GM12872 (cell line): ENCODE data around the gene FRMD4A.

Experiments used
- TF ChIP-seq, protein P1 (sequence below): IDR thresholded peaks from 3 replicates; pipeline ENCODE4 v1.5.1; 2011; ENCODE audit warnings: low read depth, mild to moderate bottlenecking, low read length, moderate library complexity; ENCODE audit not compliant: insufficient read depth

Gene FRMD4A

DNA sequence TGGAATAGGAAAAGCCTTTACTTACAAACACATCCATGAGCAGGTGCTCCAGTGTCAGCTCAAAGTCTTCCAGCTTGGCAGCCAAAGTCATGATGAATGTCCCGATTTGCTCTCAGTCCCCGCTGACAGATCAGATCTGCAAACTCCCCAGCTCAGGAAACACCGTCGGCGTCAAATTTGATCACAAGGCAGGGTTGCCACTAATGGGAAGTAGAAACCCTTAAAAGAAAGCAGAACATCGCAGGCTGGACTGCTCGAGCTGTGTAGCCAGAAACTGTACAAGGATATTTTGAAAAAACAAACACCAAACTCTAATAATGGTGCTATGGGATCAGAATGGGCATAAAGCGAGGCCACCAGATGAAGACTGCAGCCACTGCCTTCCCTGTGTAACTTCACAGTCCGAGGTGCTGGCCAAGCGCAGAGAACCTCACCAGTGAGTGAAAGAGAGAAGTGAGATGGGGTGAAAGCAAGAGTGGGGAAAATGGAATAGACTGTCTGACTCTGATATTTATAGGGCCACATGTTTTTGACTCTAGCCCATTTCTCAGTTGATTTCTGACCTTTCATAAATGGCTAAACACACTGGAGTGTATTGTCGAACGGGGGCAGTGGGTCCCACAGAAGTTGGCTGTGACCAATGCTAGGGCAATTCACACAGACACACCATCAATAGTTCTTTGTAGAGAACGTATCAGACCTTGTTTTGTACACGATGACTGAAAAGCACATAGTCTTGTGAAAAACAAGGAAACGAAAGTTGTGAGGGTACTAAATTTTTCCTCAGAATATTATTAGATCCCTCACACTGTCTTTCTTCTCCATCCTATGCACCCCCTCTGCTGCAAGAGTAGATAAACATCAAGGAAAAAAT, 306.2 kb downstream of the FRMD4A start:
- TF ChIP-seq, protein P1, sequence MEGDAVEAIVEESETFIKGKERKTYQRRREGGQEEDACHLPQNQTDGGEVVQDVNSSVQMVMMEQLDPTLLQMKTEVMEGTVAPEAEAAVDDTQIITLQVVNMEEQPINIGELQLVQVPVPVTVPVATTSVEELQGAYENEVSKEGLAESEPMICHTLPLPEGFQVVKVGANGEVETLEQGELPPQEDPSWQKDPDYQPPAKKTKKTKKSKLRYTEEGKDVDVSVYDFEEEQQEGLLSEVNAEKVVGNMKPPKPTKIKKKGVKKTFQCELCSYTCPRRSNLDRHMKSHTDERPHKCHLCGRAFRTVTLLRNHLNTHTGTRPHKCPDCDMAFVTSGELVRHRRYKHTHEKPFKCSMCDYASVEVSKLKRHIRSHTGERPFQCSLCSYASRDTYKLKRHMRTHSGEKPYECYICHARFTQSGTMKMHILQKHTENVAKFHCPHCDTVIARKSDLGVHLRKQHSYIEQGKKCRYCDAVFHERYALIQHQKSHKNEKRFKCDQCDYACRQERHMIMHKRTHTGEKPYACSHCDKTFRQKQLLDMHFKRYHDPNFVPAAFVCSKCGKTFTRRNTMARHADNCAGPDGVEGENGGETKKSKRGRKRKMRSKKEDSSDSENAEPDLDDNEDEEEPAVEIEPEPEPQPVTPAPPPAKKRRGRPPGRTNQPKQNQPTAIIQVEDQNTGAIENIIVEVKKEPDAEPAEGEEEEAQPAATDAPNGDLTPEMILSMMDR, result no peak

DNA sequence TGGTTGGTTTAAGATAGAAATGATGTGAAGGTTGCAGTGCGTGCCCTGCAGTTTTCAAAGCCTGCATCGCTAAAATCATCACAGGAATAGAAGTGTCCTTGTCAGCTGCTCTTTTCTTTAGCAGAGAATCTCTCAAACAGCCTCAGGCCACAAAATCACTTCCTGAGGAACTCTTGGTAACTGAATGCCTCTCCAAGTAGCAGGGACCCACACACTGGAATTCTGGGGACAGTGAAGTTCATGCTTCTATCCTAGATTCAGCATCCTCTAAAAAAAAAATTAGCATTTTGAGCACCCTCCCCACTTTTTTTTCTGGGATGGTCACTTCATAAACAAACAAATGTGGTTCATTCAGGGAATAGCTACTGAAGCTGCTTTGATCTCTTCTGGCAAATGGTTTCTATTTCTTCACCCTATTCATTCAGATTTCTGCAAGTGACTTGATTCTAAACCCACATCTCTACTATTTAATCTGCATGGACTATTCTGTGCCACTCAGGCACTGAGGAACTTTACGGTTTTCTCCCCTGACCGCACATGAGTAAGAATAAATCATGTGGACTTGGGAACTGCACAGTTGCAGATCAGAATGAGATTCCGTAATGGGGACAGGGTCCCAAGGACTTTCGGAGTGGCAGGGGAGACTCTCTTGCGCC, 306.9 kb downstream of the FRMD4A start:
- TF ChIP-seq, protein P1, result no peak

DNA sequence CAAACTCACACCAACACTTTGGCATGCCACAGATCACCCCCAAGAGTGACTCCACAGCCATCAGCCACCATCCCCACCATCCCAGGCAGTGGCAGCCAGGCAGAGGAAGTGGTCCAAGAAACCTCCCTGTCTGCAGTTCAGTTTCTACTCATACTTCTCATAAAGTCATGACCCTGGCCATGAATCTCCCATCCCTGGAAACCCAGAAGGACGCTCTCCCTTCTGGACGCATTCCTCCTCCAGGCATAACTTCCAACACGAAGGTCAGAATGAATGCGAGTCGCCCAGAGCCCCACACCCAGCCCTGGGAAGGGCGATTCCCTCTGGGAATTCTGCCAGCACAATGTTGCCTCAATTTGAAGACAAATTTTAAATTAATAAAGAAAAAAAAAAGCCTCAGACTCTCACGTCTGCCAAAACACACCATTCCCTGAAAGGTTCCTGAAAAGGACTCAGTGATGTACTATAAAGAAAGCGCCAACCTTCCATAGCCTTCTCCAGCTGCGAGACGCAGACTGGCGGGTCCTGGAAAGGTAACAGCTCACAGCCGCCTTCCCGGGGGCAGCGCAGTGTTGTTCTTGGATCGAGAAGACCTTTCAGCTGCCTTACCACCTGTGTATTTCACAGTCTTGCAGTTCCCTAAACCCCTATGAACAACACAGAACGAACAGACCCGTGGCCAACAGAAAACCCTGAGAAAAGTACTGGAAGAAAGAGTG, 307.6 kb downstream of the FRMD4A start:
- TF ChIP-seq, protein P1, result no peak

DNA sequence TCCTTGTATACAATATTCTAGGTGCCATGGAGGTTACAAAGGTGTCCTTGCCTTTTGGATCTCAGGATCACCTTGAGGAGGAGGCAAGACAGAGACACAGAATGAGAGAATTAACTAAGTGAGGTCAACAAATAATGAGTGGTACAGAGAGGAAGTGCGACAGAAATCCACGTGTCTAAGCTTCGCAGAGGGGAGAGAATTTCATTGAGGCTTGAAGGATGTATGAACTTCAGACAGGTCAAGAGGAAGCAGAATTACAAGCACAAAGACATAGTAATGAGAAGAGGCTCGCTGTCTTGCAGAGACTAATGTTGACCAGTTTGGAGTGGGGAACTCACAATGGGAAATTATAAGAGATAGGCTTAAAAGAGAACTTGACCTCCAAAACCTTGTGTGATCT, 308.7 kb downstream of the FRMD4A start:
- TF ChIP-seq, protein P1, result no peak

DNA sequence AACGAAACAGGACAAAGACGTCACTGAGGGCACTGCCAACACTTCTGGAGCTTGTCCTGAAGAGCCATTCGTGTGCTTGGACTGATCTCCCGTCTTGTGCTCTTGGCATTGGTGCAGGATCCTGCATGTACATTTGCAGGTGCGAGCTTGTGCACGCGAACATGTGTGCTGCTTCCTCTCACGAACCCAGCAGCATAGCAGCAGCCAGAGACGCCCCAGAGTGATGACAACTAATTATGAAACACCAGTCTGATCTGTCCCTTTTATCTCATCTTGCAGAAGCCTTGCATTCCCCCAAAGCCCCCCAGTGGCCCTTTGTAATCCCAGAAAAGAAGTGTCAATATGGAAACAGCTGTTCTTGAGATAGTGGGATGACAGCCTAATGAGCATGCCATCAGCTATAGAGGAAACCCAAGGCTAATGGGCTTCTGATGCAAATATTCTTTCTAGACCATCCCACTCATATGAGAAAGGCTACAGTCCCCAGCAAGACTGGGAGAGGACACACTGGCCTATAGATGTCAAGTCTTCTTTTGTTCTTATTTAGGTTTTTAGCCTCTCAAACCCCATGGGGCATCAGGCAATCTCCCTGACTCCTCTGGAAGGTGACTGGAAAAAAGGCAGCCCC, 310.6 kb downstream of the FRMD4A start:
- TF ChIP-seq, protein P1, result no peak

DNA sequence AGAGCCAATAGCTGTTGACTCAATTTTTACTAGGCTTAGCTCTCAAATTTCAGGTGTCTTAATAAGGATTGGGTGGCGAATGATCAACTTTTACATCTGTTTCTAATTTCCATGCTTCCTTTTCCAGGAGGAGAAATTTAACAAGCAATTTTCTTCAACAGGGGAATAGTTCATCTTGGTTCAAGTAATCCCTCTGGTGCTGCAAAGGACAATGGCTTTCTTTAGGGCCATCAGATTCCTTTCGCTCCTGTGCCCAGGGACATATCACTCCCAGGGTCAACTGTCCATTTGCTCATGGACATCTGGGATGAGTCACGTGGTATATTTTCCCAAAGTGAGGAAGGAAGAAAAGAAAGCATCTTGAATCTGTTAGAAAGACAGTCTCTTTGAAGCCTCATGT, 313.3 kb downstream of the FRMD4A start:
- TF ChIP-seq, protein P1, result no peak

DNA sequence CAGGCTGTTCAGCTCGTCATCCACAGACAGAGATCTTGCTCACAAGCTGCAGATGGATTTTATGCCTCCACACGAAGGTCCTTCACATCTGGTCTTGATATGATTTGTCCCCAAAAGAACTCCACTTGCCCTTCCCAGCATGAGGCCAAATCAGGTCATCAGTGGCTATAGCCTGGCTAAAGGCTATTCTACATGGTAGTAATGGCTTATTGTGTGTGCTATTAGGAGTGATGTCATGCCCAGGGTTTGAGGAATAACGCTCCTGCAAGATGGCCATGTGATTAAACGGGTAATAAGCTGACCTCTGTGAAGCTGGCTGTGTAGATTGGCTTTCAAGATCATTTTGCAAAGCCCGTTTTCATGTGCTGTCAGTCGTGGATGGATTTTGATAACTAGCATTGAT, 313.8 kb downstream of the FRMD4A start:
- TF ChIP-seq, protein P1, result no peak
